H9 (cell line): Measurements from ENCODE around the gene MTMR12. TPM values are rescaled to one million over a fixed set of nuclear protein-coding genes. Genes with fewer than 3 reads are reported as not detected.

Experiments used
- DNase-seq: peaks from one replicate; pipeline ENCODE4 v3.0.0-alpha.2; 2017
- H2AFZ ChIP-seq: one replicate; pipeline ENCODE4 v1.6.1; 2013; ENCODE audit warnings: mild to moderate bottlenecking, low read length, control low read depth, moderate library complexity
- H2AK5ac ChIP-seq: 2 replicates; pipeline ENCODE4 v1.6.1; 2013; ENCODE audit warnings: low read length, control low read depth, mixed read lengths; ENCODE audit not compliant: insufficient read length
- H2BK120ac ChIP-seq: one replicate; pipeline ENCODE4 v1.6.1; 2013; ENCODE audit warnings: low read depth, mild to moderate bottlenecking, low read length, control low read depth, inconsistent platforms; ENCODE audit not compliant: poor library complexity, severe bottlenecking
- H2BK12ac ChIP-seq: 2 replicates; pipeline ENCODE4 v1.6.1; 2013; ENCODE audit warnings: low read length, control low read depth, mixed read lengths, low read depth; ENCODE audit not compliant: insufficient read length
- H2BK15ac ChIP-seq: 2 replicates; pipeline ENCODE4 v1.6.1; 2013; ENCODE audit warnings: low read depth, low read length, control low read depth
- H2BK20ac ChIP-seq: one replicate; pipeline ENCODE4 v1.6.1; 2013; ENCODE audit warnings: low read depth, mild to moderate bottlenecking, low read length, control low read depth, inconsistent platforms; ENCODE audit not compliant: poor library complexity, severe bottlenecking
- H2BK5ac ChIP-seq: 2 replicates; pipeline ENCODE4 v1.6.1; 2013; ENCODE audit warnings: low read length, control low read depth, mixed read lengths; ENCODE audit not compliant: insufficient read length
- H3K14ac ChIP-seq: 2 replicates; pipeline ENCODE4 v1.6.1; 2013; ENCODE audit warnings: low read length, control low read depth; ENCODE audit not compliant: insufficient read depth
- H3K18ac ChIP-seq: 2 replicates; pipeline ENCODE4 v1.6.1; 2013; ENCODE audit warnings: low read depth, mild to moderate bottlenecking, mixed read lengths, low read length, control low read depth; ENCODE audit not compliant: insufficient read length
- H3K23ac ChIP-seq: 2 replicates; pipeline ENCODE4 v1.6.1; 2013; ENCODE audit warnings: low read length, control low read depth, mixed read lengths, low read depth; ENCODE audit not compliant: insufficient read length
- H3K23me2 ChIP-seq: 2 replicates; pipeline ENCODE4 v1.6.1; 2013; ENCODE audit warnings: low read depth, mild to moderate bottlenecking, mixed read lengths, low read length, control low read depth; ENCODE audit not compliant: insufficient read length, poor library complexity, severe bottlenecking
- H3K27ac ChIP-seq: 2 replicates; pipeline ENCODE4 v1.5.1; 2013; ENCODE audit warnings: low read length, control low read depth, mixed read lengths, low read depth; ENCODE audit not compliant: insufficient read length
- H3K27me3 ChIP-seq: 2 replicates; pipeline ENCODE4 v1.6.1; 2013; ENCODE audit warnings: low read length, control low read depth, inconsistent platforms; ENCODE audit not compliant: insufficient read depth
- H3K4ac ChIP-seq: 2 replicates; pipeline ENCODE4 v1.6.1; 2013; ENCODE audit warnings: low read depth, mild to moderate bottlenecking, control low read depth, inconsistent platforms, low read length, moderate library complexity
- H3K4me1 ChIP-seq: 2 replicates; pipeline ENCODE4 v1.6.1; 2013; ENCODE audit warnings: low read length, control low read depth, inconsistent platforms; ENCODE audit not compliant: insufficient read depth
- H3K4me2 ChIP-seq: 2 replicates; pipeline ENCODE4 v1.6.1; 2013; ENCODE audit warnings: low read length, control low read depth, mixed read lengths; ENCODE audit not compliant: insufficient read length, insufficient read depth
- H3K56ac ChIP-seq: 2 replicates; pipeline ENCODE4 v1.6.1; 2013; ENCODE audit warnings: low read depth, mild to moderate bottlenecking, mixed read lengths, low read length, control low read depth; ENCODE audit not compliant: insufficient read length
- H3K79me1 ChIP-seq: 2 replicates; pipeline ENCODE4 v1.6.1; 2013; ENCODE audit warnings: low read depth, mild to moderate bottlenecking, moderate library complexity, low read length, control low read depth, inconsistent platforms; ENCODE audit not compliant: insufficient read depth, poor library complexity, severe bottlenecking
- H3K79me2 ChIP-seq: 2 replicates; pipeline ENCODE4 v1.6.1; 2013; ENCODE audit warnings: low read length, control low read depth, inconsistent platforms; ENCODE audit not compliant: insufficient read depth
- H3K9ac ChIP-seq: 2 replicates; pipeline ENCODE4 v1.6.1; 2013; ENCODE audit warnings: low read length, control low read depth, mixed read lengths; ENCODE audit not compliant: insufficient read length; ENCODE audit errors: extremely low read depth
- H3K9me3 ChIP-seq: one replicate; pipeline ENCODE4 v1.6.1; 2013; ENCODE audit warnings: low read depth, low read length, inconsistent platforms; ENCODE audit not compliant: control insufficient read depth
- H3T11ph ChIP-seq: one replicate; pipeline ENCODE4 v1.6.1; 2013; ENCODE audit warnings: mild to moderate bottlenecking, low read length, control low read depth, inconsistent platforms
- H4K20me1 ChIP-seq: one replicate; pipeline ENCODE4 v1.6.1; 2013; ENCODE audit not compliant: control insufficient read depth, insufficient read length, insufficient read depth
- H4K5ac ChIP-seq: 2 replicates; pipeline ENCODE4 v1.6.1; 2013; ENCODE audit warnings: low read depth, mild to moderate bottlenecking, mixed read lengths, low read length, control low read depth; ENCODE audit not compliant: insufficient read length
- H4K8ac ChIP-seq: replicated peaks from 2 replicates; pipeline ENCODE4 v1.6.1; 2013; ENCODE audit warnings: low read length, control low read depth, mixed read lengths, low read depth; ENCODE audit not compliant: insufficient read length
- H4K91ac ChIP-seq: 2 replicates; pipeline ENCODE4 v1.6.1; 2013; ENCODE audit warnings: low read depth, mild to moderate bottlenecking, moderate library complexity, mixed read lengths, low read length, control low read depth; ENCODE audit not compliant: insufficient read length
- H3K27ac Mint-ChIP-seq, 3 experiments: 2 replicates in 2 of 3; 3 replicates in 1 of 3; pipeline ENCODE4 v1.8.0; 2020 to 2021; ENCODE audit warnings: mixed read lengths in 3 of 3, mild to moderate bottlenecking in 1 of 3, moderate library complexity in 1 of 3
- H3K27me3 Mint-ChIP-seq: 2 replicates; pipeline ENCODE4 v1.8.0; 2021; ENCODE audit warnings: low read depth, mild to moderate bottlenecking, moderate library complexity, mixed read lengths
- H3K36me3 Mint-ChIP-seq, 3 experiments: 2 replicates in 2 of 3; 3 replicates in 1 of 3; pipeline ENCODE4 v1.8.0; 2020 to 2021; ENCODE audit warnings: low read depth in 3 of 3, mixed read lengths in 3 of 3; ENCODE audit not compliant: insufficient read depth in 1 of 3
- H3K4me1 Mint-ChIP-seq, 2 experiments: 2 replicates each; pipeline ENCODE4 v1.8.0; 2020; ENCODE audit warnings: mixed read lengths in 2 of 2
- H3K4me3 Mint-ChIP-seq, 2 experiments: 2 replicates in 1 of 2; 3 replicates in 1 of 2; pipeline ENCODE4 v1.8.0; 2020 to 2021; ENCODE audit warnings: mild to moderate bottlenecking in 2 of 2, mixed read lengths in 2 of 2, moderate library complexity in 1 of 2
- H3K9me3 Mint-ChIP-seq, 2 experiments: 2 replicates in 1 of 2; 3 replicates in 1 of 2; pipeline ENCODE4 v1.8.0; 2020; ENCODE audit warnings: mild to moderate bottlenecking in 2 of 2, mixed read lengths in 2 of 2, moderate library complexity in 1 of 2
- CTCF ChIP-seq: fragments of 200-600 bp; sonication (generic); conservative IDR thresholded peaks from 3 replicates; pipeline ENCODE4 v1.8.0; 2021; ENCODE audit warnings: antibody characterized with exemption, mild to moderate bottlenecking
- WGBS: extraction: QIAGEN DNeasy Blood & Tissue Kit; methylation state at CpG from one replicate; pipeline ENCODE4 v1.1.7; 2013; ENCODE audit warnings: missing lambda C conversion rate, low lambda C conversion rate, mixed read lengths; ENCODE audit not compliant: insufficient read length; ENCODE audit errors: extremely low coverage; 5-methylcytosine and 5-hydroxymethylcytosine counted together
- total RNA-seq: library from RNA; stranded (reverse); gene quantifications from 2 replicates; pipeline ENCODE4 v1.2.1, GENCODE V29; 2021

MTMR12 gene
- total RNA-seq, 1 experiment from 2014 or later = 39.3 TPM

GRCh38 chr5:32231929-32232328 lies 80.8 kb downstream of the MTMR12 start:
- Mint-ChIP-seq H3K4me3 (no peak overlapping the region), H3K27ac (peak overlapping the region; percentile 24 to 84 (median 64); a peak in 1 of 7 replicates)
- WGBS = no CpG with 5 or more reads among the region's 8 CpGs

More at GRCh38 chr5:32231929-32232328, 80.8 kb downstream of the MTMR12 start:
- H3K36me3 Mint-ChIP-seq = peaks cover 31 to 75% (median 58%) of the 10 kb centered on the region in 3 experiments
- Histone ChIP-seq H3K4me2 (no peak overlapping the region), H3K56ac (no peak overlapping the region), H4K5ac (no peak overlapping the region), H3K9ac (no peak overlapping the region), H3K27ac (no peak overlapping the region), H3K18ac (no peak overlapping the region), H3K4ac (no peak overlapping the region), H3K23ac (no peak overlapping the region), H4K8ac (no peak overlapping the region), H4K20me1 (no peaks in the 10 kb centered on the region), H3T11ph (no peak overlapping the region), H2AK5ac (no peak overlapping the region), H2BK12ac (no peak overlapping the region), H3K27me3 (no peaks in the 10 kb centered on the region), H2AFZ (no peak overlapping the region), H3K23me2 (no peaks in the 10 kb centered on the region), H3K79me1 (no peaks in the 10 kb centered on the region), H3K9me3 (no peaks in the 10 kb centered on the region), H4K91ac (no peak overlapping the region), H2BK15ac (no peak overlapping the region), H2BK20ac (no peak overlapping the region), H3K4me1 (no peaks in the 10 kb centered on the region), H2BK120ac (no peak overlapping the region), H3K79me2 (no peaks in the 10 kb centered on the region), H2BK5ac (no peak overlapping the region), H3K14ac (no peak overlapping the region)
- H3K9me3 Mint-ChIP-seq = no peaks in the 10 kb centered on the region
- peaks cover 6 to 16% of the 10 kb centered on the region in 2 experiments for H3K4me1 Mint-ChIP-seq
- no peak for DNase-seq
- TF ChIP-seq CTCF = no peak
- no peaks in the 10 kb centered on the region for H3K27me3 Mint-ChIP-seq
